H4 (cell line): Measurements from ENCODE around the gene CACNA1F. TPM values are rescaled to one million over a fixed set of nuclear protein-coding genes. Genes with fewer than 3 reads are reported as not detected.

ENCODE experiments used
- DNase-seq: peaks from one replicate; pipeline ENCODE4 v3.0.0-alpha.2; 2015; ENCODE audit warnings: low spot score
- total RNA-seq: library from RNA; depleted of rRNA; stranded (reverse); fragments of >200 nt; shearing (Covaris generic); gene quantifications from 2 replicates; pipeline ENCODE4 v1.2.3, GENCODE V29; 2014

Gene CACNA1F
- total RNA-seq, 1 experiment from 2014 or later: not detected

- DNase-seq: no peak
Measured at GRCh38 chrX:49199315-49199595, 33.9 kb downstream of the CACNA1F start.

- DNase-seq: no peak
Measured at GRCh38 chrX:49198540-49199314, 34.4 kb downstream of the CACNA1F start.

- DNase-seq: no peak
Measured at GRCh38 chrX:49197543-49198087, 35.5 kb downstream of the CACNA1F start.

GRCh38 chrX:49193542-49193964 is 39.6 kb downstream of the CACNA1F start:
- DNase-seq: no peak

- DNase-seq: no peak
Measured at GRCh38 chrX:49192722-49193328, 40.3 kb downstream of the CACNA1F start.

GRCh38 chrX:49191574-49192011 is 41.5 kb downstream of the CACNA1F start:
- DNase-seq: no peak

- peak; percentile 99 for DNase-seq
Measured at GRCh38 chrX:49190821-49191573, 42.1 kb downstream of the CACNA1F start.

- DNase-seq: no peak
Measured at GRCh38 chrX:49189606-49190005, 43.5 kb downstream of the CACNA1F start.

GRCh38 chrX:49188468-49189076 is 44.6 kb downstream of the CACNA1F start:
- no peak for DNase-seq

GRCh38 chrX:49187526-49187925 is 45.6 kb downstream of the CACNA1F start:
- no peak for DNase-seq

- DNase-seq: no peak
Measured at GRCh38 chrX:49187028-49187394, 46.1 kb downstream of the CACNA1F start.

GRCh38 chrX:49186125-49187027 is 46.8 kb downstream of the CACNA1F start, which contains the start of gene PRICKLE3:
PRICKLE3 (minus strand) TSS chrX:49186373; CDS start chrX:49186297, 76 bp downstream.
- DNase-seq: no peak

- peak; percentile 71 for DNase-seq
Measured at GRCh38 chrX:49184294-49185281, 48.6 kb downstream of the CACNA1F start.

GRCh38 chrX:49183701-49184281 is 49.3 kb downstream of the CACNA1F start:
- no peak for DNase-seq

GRCh38 chrX:49179358-49179757 is 53.8 kb downstream of the CACNA1F start:
- no peak for DNase-seq

- no peak for DNase-seq
Measured at GRCh38 chrX:49178537-49178936, 54.6 kb downstream of the CACNA1F start.

- no peak for DNase-seq
Measured at GRCh38 chrX:49177873-49178480, 55.2 kb downstream of the CACNA1F start.

GRCh38 chrX:49177338-49177833 is 55.8 kb downstream of the CACNA1F start:
- no peak for DNase-seq
